Osteoblast (primary cell): Measurements from ENCODE around the gene DTX3. TPM values are rescaled to one million over a fixed set of nuclear protein-coding genes. Genes with fewer than 3 reads are reported as not detected.

Source experiments
- DNase-seq: peaks from one replicate; pipeline ENCODE4 v3.0.0; 2011; ENCODE audit warnings: low spot score, mixed read lengths; ENCODE audit not compliant: insufficient read length; ENCODE audit errors: missing footprints
- H2AFZ ChIP-seq: 2 replicates; pipeline ENCODE4 v1.6.0; 2011; ENCODE audit warnings: mild to moderate bottlenecking, low read length
- H3K27ac ChIP-seq: 2 replicates; pipeline ENCODE4 v1.5.1; 2011; ENCODE audit warnings: mild to moderate bottlenecking, low read depth, low read length, moderate library complexity
- H3K27me3 ChIP-seq: 2 replicates; pipeline ENCODE4 v1.6.0; 2012; ENCODE audit warnings: mild to moderate bottlenecking, control low read depth, inconsistent platforms, low read length, moderate library complexity; ENCODE audit not compliant: insufficient read depth
- H3K36me3 ChIP-seq: 2 replicates; pipeline ENCODE4 v1.5.1; 2011; ENCODE audit warnings: mild to moderate bottlenecking, low read length, control low read depth, moderate library complexity; ENCODE audit not compliant: insufficient read depth
- H3K4me1 ChIP-seq: 2 replicates; pipeline ENCODE4 v1.5.1; 2011; ENCODE audit warnings: mild to moderate bottlenecking, low read length, control low read depth, moderate library complexity; ENCODE audit not compliant: insufficient read depth
- H3K4me2 ChIP-seq: 2 replicates; pipeline ENCODE4 v1.6.0; 2011; ENCODE audit warnings: mild to moderate bottlenecking, low read length; ENCODE audit not compliant: insufficient read depth
- H3K4me3 ChIP-seq: fragments of 200-600 bp; sonication (generic); 3 replicates; pipeline ENCODE4 v1.5.1; 2012; ENCODE audit warnings: mild to moderate bottlenecking, low read length, inconsistent platforms; ENCODE audit not compliant: insufficient read depth
- H3K79me2 ChIP-seq: 2 replicates; pipeline ENCODE4 v1.6.0; 2012; ENCODE audit warnings: mild to moderate bottlenecking, low read length, control low read depth, inconsistent platforms; ENCODE audit not compliant: insufficient read depth
- H3K9me3 ChIP-seq: 2 replicates; pipeline ENCODE4 v1.5.1; 2011; ENCODE audit warnings: low read depth, low read length, control low read depth
- H4K20me1 ChIP-seq: 2 replicates; pipeline ENCODE4 v1.6.0; 2012; ENCODE audit warnings: mild to moderate bottlenecking, low read length, control low read depth; ENCODE audit not compliant: insufficient read depth
- total RNA-seq: library from RNA; depleted of rRNA; stranded (reverse); fragments of >200 nt; gene quantifications from 2 replicates; pipeline ENCODE4 v1.2.3, GENCODE V29; 2012
- TF ChIP-seq, protein P1 (sequence below): IDR thresholded peaks from 2 replicates; pipeline ENCODE4 v1.5.1; 2011; ENCODE audit warnings: mild to moderate bottlenecking, low read depth, low read length, moderate library complexity; ENCODE audit errors: extremely low read depth

The DTX3 gene
- total RNA-seq, 1 donor: 21.4 TPM

DNA sequence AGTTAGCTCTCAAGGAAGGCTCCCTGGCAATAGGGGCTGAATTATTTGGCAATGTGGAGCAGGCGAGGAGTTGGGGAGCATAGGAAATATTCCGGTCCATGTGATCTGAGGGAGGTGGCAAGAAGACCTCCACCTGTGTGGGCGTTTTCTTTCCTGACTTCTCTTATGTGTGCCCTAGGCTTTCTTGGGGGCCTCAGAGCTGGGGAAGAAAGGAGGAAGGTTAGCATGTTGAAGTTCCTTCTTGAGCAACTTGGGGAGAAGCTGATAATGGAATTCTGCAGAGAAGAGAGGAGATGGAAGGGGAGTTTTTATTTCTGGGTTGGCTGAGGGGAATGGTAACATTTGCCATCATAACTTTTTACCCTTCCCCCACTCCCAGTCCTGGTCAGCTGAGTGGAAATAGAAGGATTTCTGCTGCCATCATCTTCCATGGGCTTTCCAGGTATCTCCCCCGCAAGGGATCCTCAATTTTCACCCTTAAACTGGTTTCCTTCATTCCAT is 1.2 kb downstream of the DTX3 start:
- TF ChIP-seq, protein P1, sequence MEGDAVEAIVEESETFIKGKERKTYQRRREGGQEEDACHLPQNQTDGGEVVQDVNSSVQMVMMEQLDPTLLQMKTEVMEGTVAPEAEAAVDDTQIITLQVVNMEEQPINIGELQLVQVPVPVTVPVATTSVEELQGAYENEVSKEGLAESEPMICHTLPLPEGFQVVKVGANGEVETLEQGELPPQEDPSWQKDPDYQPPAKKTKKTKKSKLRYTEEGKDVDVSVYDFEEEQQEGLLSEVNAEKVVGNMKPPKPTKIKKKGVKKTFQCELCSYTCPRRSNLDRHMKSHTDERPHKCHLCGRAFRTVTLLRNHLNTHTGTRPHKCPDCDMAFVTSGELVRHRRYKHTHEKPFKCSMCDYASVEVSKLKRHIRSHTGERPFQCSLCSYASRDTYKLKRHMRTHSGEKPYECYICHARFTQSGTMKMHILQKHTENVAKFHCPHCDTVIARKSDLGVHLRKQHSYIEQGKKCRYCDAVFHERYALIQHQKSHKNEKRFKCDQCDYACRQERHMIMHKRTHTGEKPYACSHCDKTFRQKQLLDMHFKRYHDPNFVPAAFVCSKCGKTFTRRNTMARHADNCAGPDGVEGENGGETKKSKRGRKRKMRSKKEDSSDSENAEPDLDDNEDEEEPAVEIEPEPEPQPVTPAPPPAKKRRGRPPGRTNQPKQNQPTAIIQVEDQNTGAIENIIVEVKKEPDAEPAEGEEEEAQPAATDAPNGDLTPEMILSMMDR: no peak
- no peak for DNase-seq
- peak overlapping the region; percentile 59 for H2AFZ ChIP-seq
- H3K4me3 ChIP-seq: peak overlapping the region; percentile 89
- no peak overlapping the region for H3K27ac ChIP-seq
- H3K79me2 ChIP-seq: no peaks in the 10 kb centered on the region
- H3K36me3 ChIP-seq: peaks cover 4% of the 10 kb centered on the region
- no peaks in the 10 kb centered on the region for H4K20me1 ChIP-seq
- no peaks in the 10 kb centered on the region for H3K27me3 ChIP-seq
- peaks cover 22% of the 10 kb centered on the region for H3K4me1 ChIP-seq
- H3K9me3 ChIP-seq: no peaks in the 10 kb centered on the region
- H3K4me2 ChIP-seq: peak overlapping the region; percentile 86

DNA sequence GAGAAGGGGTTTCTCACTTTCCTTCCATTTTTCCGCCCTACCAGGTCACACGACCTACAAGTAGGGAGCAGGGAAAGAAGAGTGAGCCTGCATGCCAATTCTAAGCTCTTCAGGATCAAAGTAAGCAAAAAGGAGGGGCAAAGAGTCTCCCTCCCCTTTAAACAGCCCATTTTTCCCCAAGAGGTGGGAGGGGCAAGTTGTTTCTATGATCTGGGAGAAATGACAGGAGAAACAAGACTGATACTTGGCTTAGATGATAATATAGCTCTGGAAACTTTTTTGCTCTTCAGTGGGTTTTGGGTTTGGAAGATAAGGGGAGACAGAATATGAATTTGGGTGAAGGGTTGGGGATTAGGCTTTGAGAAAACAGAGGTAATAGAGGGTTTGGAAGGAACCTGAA is 1.8 kb downstream of the DTX3 start:
- Histone ChIP-seq H3K27me3 (no peaks in the 10 kb centered on the region), H3K4me2 (no peak overlapping the region), H3K4me3 (no peak overlapping the region), H3K4me1 (peaks cover 24% of the 10 kb centered on the region), H3K79me2 (no peaks in the 10 kb centered on the region), H2AFZ (no peak overlapping the region), H3K27ac (no peak overlapping the region), H3K9me3 (no peaks in the 10 kb centered on the region), H4K20me1 (no peaks in the 10 kb centered on the region), H3K36me3 (peaks cover 2% of the 10 kb centered on the region)
- TF ChIP-seq, protein P1: no peak
- no peak for DNase-seq

DNA sequence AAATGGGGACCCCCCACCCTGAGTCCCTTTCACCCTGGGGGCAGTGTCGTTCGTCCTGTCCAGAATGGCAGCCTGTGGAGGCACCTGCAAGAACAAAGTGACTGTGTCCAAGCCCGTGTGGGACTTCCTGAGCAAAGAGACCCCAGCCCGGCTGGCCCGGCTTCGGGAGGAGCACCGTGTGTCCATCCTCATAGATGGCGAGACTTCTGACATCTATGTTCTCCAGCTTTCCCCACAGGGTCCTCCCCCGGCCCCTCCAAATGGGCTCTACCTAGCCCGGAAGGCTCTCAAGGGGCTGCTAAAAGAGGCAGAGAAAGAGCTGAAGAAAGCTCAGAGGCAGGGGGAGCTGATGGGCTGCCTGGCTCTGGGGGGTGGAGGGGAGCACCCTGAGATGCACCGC is 2.2 kb downstream of the DTX3 start:
- peaks cover 2% of the 10 kb centered on the region for H3K36me3 ChIP-seq
- peaks cover 24% of the 10 kb centered on the region for H3K4me1 ChIP-seq
- no peak overlapping the region for H3K4me3 ChIP-seq

DNA sequence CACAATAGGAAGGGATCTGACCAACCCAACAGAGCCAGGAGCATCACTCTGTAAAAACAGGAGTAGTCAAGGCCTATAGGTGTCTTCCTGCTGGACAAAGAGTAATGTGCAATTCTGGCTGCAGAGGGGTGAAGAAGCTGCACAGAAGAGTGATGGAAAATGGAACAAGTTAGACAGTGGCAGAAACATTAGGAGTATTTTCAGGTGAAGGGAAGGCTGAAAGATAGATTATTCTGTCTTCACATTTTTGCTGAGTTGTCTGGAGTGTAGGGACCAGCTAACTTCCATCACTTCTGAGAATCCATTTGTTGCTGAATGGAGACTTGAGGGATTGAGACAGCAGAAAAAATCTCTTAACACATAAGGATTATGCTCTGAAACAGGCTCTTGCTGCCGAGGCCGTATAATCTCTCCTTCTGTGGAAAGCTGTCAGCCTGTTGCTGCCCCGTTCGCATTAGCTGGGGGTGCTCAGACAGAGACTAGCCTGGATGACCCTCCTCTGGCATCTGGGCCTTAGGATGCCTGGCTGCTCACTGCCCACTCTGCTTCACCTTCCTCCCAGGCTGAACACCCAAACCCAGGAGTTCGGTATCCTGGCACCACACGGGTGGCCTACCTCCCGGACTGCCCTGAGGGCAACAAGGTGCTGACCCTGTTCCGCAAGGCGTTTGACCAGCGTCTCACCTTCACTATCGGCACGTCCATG is 3.5 kb downstream of the DTX3 start:
- Histone ChIP-seq H3K4me1 (peaks cover 24% of the 10 kb centered on the region), H3K27ac (no peak overlapping the region), H3K36me3 (peaks cover 2% of the 10 kb centered on the region), H3K4me2 (no peak overlapping the region), H3K79me2 (no peaks in the 10 kb centered on the region), H3K9me3 (no peaks in the 10 kb centered on the region), H3K27me3 (no peaks in the 10 kb centered on the region), H4K20me1 (no peaks in the 10 kb centered on the region), H3K4me3 (no peak overlapping the region), H2AFZ (no peak overlapping the region)
- TF ChIP-seq, protein P1: no peak
- peak; percentile 69 for DNase-seq

More for the DNA sequence above, 2.2 kb downstream of the DTX3 start:
- no peak for DNase-seq
- TF ChIP-seq, protein P1: no peak
- Histone ChIP-seq H2AFZ (no peak overlapping the region), H4K20me1 (no peaks in the 10 kb centered on the region), H3K79me2 (no peaks in the 10 kb centered on the region), H3K27ac (no peak overlapping the region), H3K9me3 (no peaks in the 10 kb centered on the region), H3K4me2 (no peak overlapping the region), H3K27me3 (no peaks in the 10 kb centered on the region)
